ENCODE measurements around the gene CARD11. TPM values are rescaled to one million over a fixed set of nuclear protein-coding genes. Genes with fewer than 3 reads are reported as not detected.

CARD11 gene
- polyA plus RNA-seq, 5 donors: 2.4 to 4.2 (median 2.9) TPM

GRCh38 chr7:2873686-2874551 is 169.7 kb downstream of the CARD11 start:
- DNase-seq: no peak

- DNase-seq: no peak
Observed at GRCh38 chr7:2873146-2873545, 170.5 kb downstream of the CARD11 start.

GRCh38 chr7:2872296-2872874 is 171.3 kb downstream of the CARD11 start:
- DNase-seq: no peak

- peak; percentile 52 to 56 for DNase-seq
Observed at GRCh38 chr7:2870471-2870931, 173.2 kb downstream of the CARD11 start.

GRCh38 chr7:2869981-2870380 is 173.7 kb downstream of the CARD11 start:
- DNase-seq: no peak

GRCh38 chr7:2866601-2867000 is 177.1 kb downstream of the CARD11 start:
- no peak for DNase-seq

GRCh38 chr7:2864999-2865670 is 178.5 kb downstream of the CARD11 start:
- DNase-seq: peak; percentile 51 to 63

GRCh38 chr7:2864204-2864985 is 179.3 kb downstream of the CARD11 start:
- no peak for DNase-seq

GRCh38 chr7:2863461-2864066 is 180.1 kb downstream of the CARD11 start:
- DNase-seq: peak; percentile 65 to 67

- DNase-seq: no peak
Observed at GRCh38 chr7:2862831-2863361, 180.8 kb downstream of the CARD11 start.

- DNase-seq: no peak
Observed at GRCh38 chr7:2861509-2861908, 182.2 kb downstream of the CARD11 start.

- no peak for DNase-seq
Observed at GRCh38 chr7:2860627-2861133, 183.0 kb downstream of the CARD11 start.

- DNase-seq: no peak
Observed at GRCh38 chr7:2859952-2860351, 183.7 kb downstream of the CARD11 start.

GRCh38 chr7:2858621-2859020 is 185.0 kb downstream of the CARD11 start:
- no peak for DNase-seq

GRCh38 chr7:2856388-2857169 is 187.1 kb downstream of the CARD11 start:
- DNase-seq: no peak

Other genes starting within 250 kb of the CARD11 start
- 10 to 100 TPM; 46.0 to 61.9 (median 50.4) TPM for gene GNA12, start 199.6 kb downstream of the CARD11 start, polyA plus RNA-seq (ENCODE audit: insufficient read depth in 1 of 5, insufficient read length in 5 of 5, low replicate concordance in 1 of 5)